HG03354 (cell line): ENCODE data around the gene STEEP1.

Experiments
- ATAC-seq: cut with Tn5 transposase; IDR thresholded peaks from one replicate; pipeline ENCODE4 v1.9.1; 2021; ENCODE audit warnings: mild to moderate bottlenecking; ENCODE audit not compliant: unreplicated experiment, poor library complexity, severe bottlenecking

The STEEP1 gene

GRCh38 chrX:119565107-119565663, at the start of gene STEEP1:
TSS of gene STEEP1 (minus strand) at chrX:119565409. CDS start at chrX:119565355, 54 bp downstream.
- peak; percentile 92 for ATAC-seq

- ATAC-seq: no peak
Observed at GRCh38 chrX:119614776-119615175, 49.6 kb upstream of the STEEP1 start.

- no peak for ATAC-seq
Observed at GRCh38 chrX:119607018-119607389, 41.8 kb upstream of the STEEP1 start.

GRCh38 chrX:119606280-119607017, 41.2 kb upstream of the STEEP1 start, which contains the start of gene NKRF:
TSS of gene NKRF (minus strand) at chrX:119606424.
- ATAC-seq: peak; percentile 76

- peak; percentile 34 for ATAC-seq
Observed at GRCh38 chrX:119605464-119606279, 40.5 kb upstream of the STEEP1 start.

- no peak for ATAC-seq
Observed at GRCh38 chrX:119604766-119605463, 39.7 kb upstream of the STEEP1 start.

- ATAC-seq: no peak
Observed at GRCh38 chrX:119602701-119603255, 37.6 kb upstream of the STEEP1 start.

- no peak for ATAC-seq
Observed at GRCh38 chrX:119589810-119590209, 24.6 kb upstream of the STEEP1 start.

- no peak for ATAC-seq
Observed at GRCh38 chrX:119583431-119584059, 18.3 kb upstream of the STEEP1 start.

- no peak for ATAC-seq
Observed at GRCh38 chrX:119579414-119579813, 14.2 kb upstream of the STEEP1 start.

- peak; percentile 82 for ATAC-seq
Observed at GRCh38 chrX:119574394-119575266, 9.4 kb upstream of the STEEP1 start, which contains the start of gene UBE2A. TSS of gene UBE2A (plus strand) at chrX:119574563. CDS start at chrX:119574712, 149 bp downstream.

- ATAC-seq: peak; percentile 15
Observed at GRCh38 chrX:119573840-119574393, 8.7 kb upstream of the STEEP1 start.

- no peak for ATAC-seq
Observed at GRCh38 chrX:119573222-119573621, 8.0 kb upstream of the STEEP1 start.

- ATAC-seq: no peak
Observed at GRCh38 chrX:119570351-119570835, 5.2 kb upstream of the STEEP1 start.

- no peak for ATAC-seq
Observed at GRCh38 chrX:119552508-119552907, 12.7 kb downstream of the STEEP1 start.

GRCh38 chrX:119549327-119550016, 15.7 kb downstream of the STEEP1 start:
- ATAC-seq: peak; percentile 61

GRCh38 chrX:119541188-119541587, 24.0 kb downstream of the STEEP1 start:
- ATAC-seq: no peak
